ENCODE results near the gene MINAR1. TPM values are rescaled to one million over a fixed set of nuclear protein-coding genes. Genes with fewer than 3 reads are reported as not detected.

The MINAR1 gene
- polyA plus RNA-seq, 1 of the 3 experiments (the other 2 are of a cell fraction): 0.35 TPM

DNA sequence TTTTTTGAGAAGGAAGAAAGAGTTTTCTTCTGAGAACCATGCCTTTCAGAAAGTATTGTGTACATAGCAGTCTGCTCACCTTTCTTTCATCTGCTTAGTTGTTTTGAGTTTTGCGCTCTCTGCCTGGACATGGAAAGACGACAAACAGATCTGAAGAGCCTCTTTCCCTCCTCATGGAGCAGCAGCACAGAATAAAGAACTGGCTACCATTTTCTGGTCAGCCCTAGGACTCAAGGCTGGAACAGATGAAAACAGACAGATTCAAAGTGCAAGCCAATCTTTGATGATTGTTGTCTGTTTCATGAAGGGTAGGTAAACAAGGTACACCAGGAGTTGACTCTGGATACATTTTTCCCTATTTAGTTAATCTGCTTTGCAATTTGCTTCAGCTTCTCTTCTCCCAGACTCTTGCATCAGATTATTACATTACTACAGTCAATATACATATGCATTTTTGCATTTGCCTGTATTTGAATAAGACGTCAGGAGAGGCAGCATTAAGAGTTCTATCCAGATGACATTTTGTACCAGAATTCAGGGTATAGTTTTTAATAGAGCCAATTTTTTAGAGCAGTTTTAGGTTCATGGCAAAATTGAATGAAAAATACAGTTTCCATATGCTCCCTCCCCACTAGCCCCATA lies 34.7 kb upstream of the MINAR1 start (continued):
- TF ChIP-seq, protein P1, sequence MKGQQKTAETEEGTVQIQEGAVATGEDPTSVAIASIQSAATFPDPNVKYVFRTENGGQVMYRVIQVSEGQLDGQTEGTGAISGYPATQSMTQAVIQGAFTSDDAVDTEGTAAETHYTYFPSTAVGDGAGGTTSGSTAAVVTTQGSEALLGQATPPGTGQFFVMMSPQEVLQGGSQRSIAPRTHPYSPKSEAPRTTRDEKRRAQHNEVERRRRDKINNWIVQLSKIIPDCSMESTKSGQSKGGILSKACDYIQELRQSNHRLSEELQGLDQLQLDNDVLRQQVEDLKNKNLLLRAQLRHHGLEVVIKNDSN (IDR thresholded peaks at IDR 0.05; ENCODE audit: borderline replicate concordance, low read depth): no peak
- TF ChIP-seq, protein P2, sequence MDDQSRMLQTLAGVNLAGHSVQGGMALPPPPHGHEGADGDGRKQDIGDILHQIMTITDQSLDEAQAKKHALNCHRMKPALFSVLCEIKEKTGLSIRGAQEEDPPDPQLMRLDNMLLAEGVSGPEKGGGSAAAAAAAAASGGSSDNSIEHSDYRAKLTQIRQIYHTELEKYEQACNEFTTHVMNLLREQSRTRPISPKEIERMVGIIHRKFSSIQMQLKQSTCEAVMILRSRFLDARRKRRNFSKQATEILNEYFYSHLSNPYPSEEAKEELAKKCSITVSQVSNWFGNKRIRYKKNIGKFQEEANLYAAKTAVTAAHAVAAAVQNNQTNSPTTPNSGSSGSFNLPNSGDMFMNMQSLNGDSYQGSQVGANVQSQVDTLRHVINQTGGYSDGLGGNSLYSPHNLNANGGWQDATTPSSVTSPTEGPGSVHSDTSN (IDR thresholded peaks at IDR 0.05): no peak
- TF ChIP-seq RXRA (IDR thresholded peaks at IDR 0.05; ENCODE audit: borderline replicate concordance, low read depth) (no peak), FOXM1 (IDR thresholded peaks at IDR 0.05; ENCODE audit: low read depth) (no peak), RFX5 (IDR thresholded peaks at IDR 0.05; ENCODE audit: low read length) (no peak), TAF1 (IDR thresholded peaks at IDR 0.05; ENCODE audit: borderline replicate concordance, low read depth, low read length) (no peak), CHD2 (IDR thresholded peaks at IDR 0.05; ENCODE audit: low read length, partially characterized antibody) (no peak), NRF1 (IDR thresholded peaks at IDR 0.05; ENCODE audit: low read depth, low read length) (no peak)
- TF ChIP-seq, protein P3, sequence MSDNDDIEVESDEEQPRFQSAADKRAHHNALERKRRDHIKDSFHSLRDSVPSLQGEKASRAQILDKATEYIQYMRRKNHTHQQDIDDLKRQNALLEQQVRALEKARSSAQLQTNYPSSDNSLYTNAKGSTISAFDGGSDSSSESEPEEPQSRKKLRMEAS (IDR thresholded peaks at IDR 0.05; ENCODE audit: low read depth): no peak
- TF ChIP-seq, protein P4, sequence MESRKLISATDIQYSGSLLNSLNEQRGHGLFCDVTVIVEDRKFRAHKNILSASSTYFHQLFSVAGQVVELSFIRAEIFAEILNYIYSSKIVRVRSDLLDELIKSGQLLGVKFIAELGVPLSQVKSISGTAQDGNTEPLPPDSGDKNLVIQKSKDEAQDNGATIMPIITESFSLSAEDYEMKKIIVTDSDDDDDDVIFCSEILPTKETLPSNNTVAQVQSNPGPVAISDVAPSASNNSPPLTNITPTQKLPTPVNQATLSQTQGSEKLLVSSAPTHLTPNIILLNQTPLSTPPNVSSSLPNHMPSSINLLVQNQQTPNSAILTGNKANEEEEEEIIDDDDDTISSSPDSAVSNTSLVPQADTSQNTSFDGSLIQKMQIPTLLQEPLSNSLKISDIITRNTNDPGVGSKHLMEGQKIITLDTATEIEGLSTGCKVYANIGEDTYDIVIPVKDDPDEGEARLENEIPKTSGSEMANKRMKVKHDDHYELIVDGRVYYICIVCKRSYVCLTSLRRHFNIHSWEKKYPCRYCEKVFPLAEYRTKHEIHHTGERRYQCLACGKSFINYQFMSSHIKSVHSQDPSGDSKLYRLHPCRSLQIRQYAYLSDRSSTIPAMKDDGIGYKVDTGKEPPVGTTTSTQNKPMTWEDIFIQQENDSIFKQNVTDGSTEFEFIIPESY (IDR thresholded peaks at IDR 0.05; ENCODE audit: borderline replicate concordance, low read depth): no peak

DNA sequence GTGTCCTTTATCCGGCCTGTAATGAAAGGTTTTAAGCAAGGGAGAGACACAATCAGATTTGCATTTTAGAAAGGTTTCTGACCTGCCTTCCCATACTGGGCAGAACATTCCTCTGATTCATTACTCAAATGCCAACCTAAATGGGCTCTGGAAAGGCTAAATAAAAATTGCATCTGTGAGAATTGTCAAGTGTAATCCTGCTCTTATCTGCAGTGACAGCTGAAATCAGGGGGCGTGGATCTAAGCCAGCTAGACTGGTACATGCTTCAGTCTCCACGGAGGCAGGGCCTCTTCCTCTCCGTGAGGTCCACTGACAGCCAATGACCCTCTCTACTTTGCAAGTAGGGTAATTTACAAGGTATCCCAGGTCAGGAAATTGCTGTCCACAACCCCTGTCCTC lies 32.5 kb upstream of the MINAR1 start:
- H3K9me2 ChIP-seq: no peaks in the 10 kb centered on the region
- H3K4me2 ChIP-seq: no peak overlapping the region
- H3K27ac ChIP-seq (ENCODE audit: low read depth in 2 of 2, low read length in 1 of 2): no peak overlapping the region
- H3K4me1 ChIP-seq (ENCODE audit: control insufficient read depth in 1 of 2, insufficient read depth in 2 of 2, low read depth in 1 of 2, low read length in 1 of 2): peaks cover 0 to 2% of the 10 kb centered on the region in 2 experiments; a peak in 2 of 4 replicates
- no peaks in the 10 kb centered on the region for H3K27me3 ChIP-seq (ENCODE audit: insufficient read depth)
- no peaks in the 10 kb centered on the region for H4K20me1 ChIP-seq (ENCODE audit: insufficient read depth)
- POLR2A ChIA-PET: no interaction called here
- TF ChIP-seq GABPA (IDR thresholded peaks at IDR 0.05; ENCODE audit: low read depth) (no peak), RXRA (IDR thresholded peaks at IDR 0.05; ENCODE audit: borderline replicate concordance, low read depth) (no peak), EP300 (IDR thresholded peaks at IDR 0.05; ENCODE audit: borderline replicate concordance in 1 of 2, low read depth in 1 of 2, low read length in 1 of 2) (no peak)
- no peak for DNase-seq
- H3K79me2 ChIP-seq (ENCODE audit: insufficient read depth): no peaks in the 10 kb centered on the region
- no peak overlapping the region for H3K4me3 ChIP-seq (ENCODE audit: low read depth in 2 of 2, low read length in 1 of 2)
- whole genome bisulfite sequencing (ENCODE audit: low lambda C conversion rate): 85% methylated on average over 4 of the region's 4 CpGs
- no peak overlapping the region for H3K9ac ChIP-seq
- H3K36me3 ChIP-seq (replicated peaks in 1 of 2; ENCODE audit: control insufficient read depth in 1 of 2, insufficient read depth in 2 of 2, low read length in 1 of 2): no peaks in the 10 kb centered on the region
- CTCF ChIA-PET: interaction anchor here (0.7 to 7.5 kb wide), 3 partner anchors 18 to 454 kb away, joined by 3 to 46 read pairs (median 6); no protein-coding TSS in a partner anchor
- no peaks in the 10 kb centered on the region for H3F3A ChIP-seq (replicated peaks; ENCODE audit: insufficient read depth)
- H2AFZ ChIP-seq (ENCODE audit: low read depth): no peak overlapping the region
- no peaks in the 10 kb centered on the region for H3K9me3 ChIP-seq
